ENCODE measurements around the gene ST3GAL2.

GRCh38 chr16:70370924-70371323 is 68.0 kb downstream of the ST3GAL2 start:
- TF ChIP-seq CTCF (IDR thresholded peaks at IDR 0.05; ENCODE audit: insufficient read depth, low read length) (no peak), POLR2AphosphoS5 (IDR thresholded peaks at IDR 0.05; ENCODE audit: low read depth) (no peak), GABPA (IDR thresholded peaks at IDR 0.05; ENCODE audit: low read depth) (no peak)

Data from HL-60 (cell line).